Activated T-helper 2 cell treated with anti-CD3 and anti-CD28 coated beads, Interferon-gamma antibody, Interleukin-2, Interleukin-4, amounts not matched to agents 10 μg/mL and 5 μg/mL and 100 μg/mL, durations not matched to agents 14 hours and 24 hours and 36 hours (primary cell): ENCODE results near the gene SSU72. TPM values are rescaled to one million over a fixed set of nuclear protein-coding genes. Genes with fewer than 3 reads are reported as not detected.
"Not testable (repeated sequence)": the region's sequence is repeated elsewhere in the genome, so short reads cannot be mapped to it uniquely, and the experiment has no call there.

Experiments used
- DNase-seq: peaks from one replicate; pipeline ENCODE4 v3.0.0; 2021; ENCODE audit warnings: low spot score
- H3K27ac Mint-ChIP-seq: one replicate; pipeline ENCODE4 v1.8.0; 2021; ENCODE audit warnings: mixed read lengths
- H3K27me3 Mint-ChIP-seq: one replicate; pipeline ENCODE4 v1.8.0; 2021; ENCODE audit warnings: low read depth, mixed read lengths
- H3K36me3 Mint-ChIP-seq: one replicate; pipeline ENCODE4 v1.8.0; 2021; ENCODE audit warnings: low read depth, mixed read lengths
- H3K4me1 Mint-ChIP-seq: one replicate; pipeline ENCODE4 v1.8.0; 2021; ENCODE audit warnings: low read depth, mixed read lengths
- H3K4me3 Mint-ChIP-seq: one replicate; pipeline ENCODE4 v1.8.0; 2021; ENCODE audit warnings: low read depth, mild to moderate bottlenecking, moderate library complexity, mixed read lengths
- H3K9me3 Mint-ChIP-seq: one replicate; pipeline ENCODE4 v1.8.0; 2021; ENCODE audit warnings: mixed read lengths
- intact Hi-C: fragments of 100-400 bp; cut with micrococcal nuclease; formaldehyde crosslinking; loops from one replicate; pipeline ENCODE4 v1.15.1; 2023
- total RNA-seq: library from RNA; stranded (reverse); gene quantifications from 2 replicates; pipeline ENCODE4 v1.2.3, GENCODE V29; 2022

Gene SSU72
- total RNA-seq, 1 donor from 2014 or later: 123 TPM

GRCh38 chr1:1527092-1527816 is 47.4 kb downstream of the SSU72 start:
- intact Hi-C loops: no loop called here
- peaks cover 52% of the 10 kb centered on the region for H3K36me3 Mint-ChIP-seq

GRCh38 chr1:1526476-1526875 is 48.2 kb downstream of the SSU72 start:
- H3K27ac Mint-ChIP-seq, DNase-seq, H3K27me3 Mint-ChIP-seq, H3K4me1 Mint-ChIP-seq, intact Hi-C loops, H3K9me3 Mint-ChIP-seq, H3K4me3 Mint-ChIP-seq: not testable (repeated sequence)
- peaks cover 47% of the 10 kb centered on the region for H3K36me3 Mint-ChIP-seq

More at GRCh38 chr1:1527092-1527816, 47.4 kb downstream of the SSU72 start:
- DNase-seq: no peak
- H3K27me3 Mint-ChIP-seq: no peaks in the 10 kb centered on the region
- no peak overlapping the region for H3K4me3 Mint-ChIP-seq
- no peaks in the 10 kb centered on the region for H3K4me1 Mint-ChIP-seq
- no peak overlapping the region for H3K27ac Mint-ChIP-seq
- H3K9me3 Mint-ChIP-seq: peaks cover 6% of the 10 kb centered on the region

GRCh38 chr1:1524750-1525383 is 49.8 kb downstream of the SSU72 start:
- peaks cover 34% of the 10 kb centered on the region for H3K36me3 Mint-ChIP-seq
- not testable (repeated sequence) for H3K9me3 Mint-ChIP-seq

GRCh38 chr1:1523651-1524050 is 51.0 kb downstream of the SSU72 start:
- DNase-seq, H3K4me1 Mint-ChIP-seq, H3K9me3 Mint-ChIP-seq, H3K27me3 Mint-ChIP-seq, H3K27ac Mint-ChIP-seq, intact Hi-C loops, H3K4me3 Mint-ChIP-seq: not testable (repeated sequence)
- peaks cover 26% of the 10 kb centered on the region for H3K36me3 Mint-ChIP-seq

More at GRCh38 chr1:1524750-1525383, 49.8 kb downstream of the SSU72 start:
- H3K4me1 Mint-ChIP-seq, H3K27me3 Mint-ChIP-seq, DNase-seq, intact Hi-C loops, H3K4me3 Mint-ChIP-seq, H3K27ac Mint-ChIP-seq: not testable (repeated sequence)

GRCh38 chr1:1523226-1523625 is 51.4 kb downstream of the SSU72 start:
- H3K9me3 Mint-ChIP-seq, H3K27ac Mint-ChIP-seq, H3K4me1 Mint-ChIP-seq, intact Hi-C loops, H3K27me3 Mint-ChIP-seq, DNase-seq, H3K4me3 Mint-ChIP-seq: not testable (repeated sequence)
- H3K36me3 Mint-ChIP-seq: peaks cover 28% of the 10 kb centered on the region

- peaks cover 30% of the 10 kb centered on the region for H3K36me3 Mint-ChIP-seq
- H3K27me3 Mint-ChIP-seq, DNase-seq, intact Hi-C loops, H3K27ac Mint-ChIP-seq, H3K9me3 Mint-ChIP-seq, H3K4me3 Mint-ChIP-seq, H3K4me1 Mint-ChIP-seq: not testable (repeated sequence)
These were observed 52.1 kb downstream of the SSU72 start for GRCh38 chr1:1522536-1522935.

- Mint-ChIP-seq H3K4me3 (no peak overlapping the region), H3K27me3 (no peaks in the 10 kb centered on the region), H3K27ac (no peak overlapping the region), H3K36me3 (peaks cover 24% of the 10 kb centered on the region), H3K9me3 (no peaks in the 10 kb centered on the region), H3K4me1 (no peaks in the 10 kb centered on the region)
- DNase-seq: no peak
- intact Hi-C loops: no loop called here
These were observed 53.3 kb downstream of the SSU72 start for GRCh38 chr1:1521331-1521730.

GRCh38 chr1:1519805-1520505 is 54.7 kb downstream of the SSU72 start:
- not testable (repeated sequence) for DNase-seq

GRCh38 chr1:1518621-1519007 is 56.0 kb downstream of the SSU72 start:
- H3K27ac Mint-ChIP-seq, H3K9me3 Mint-ChIP-seq, H3K4me1 Mint-ChIP-seq, H3K27me3 Mint-ChIP-seq, intact Hi-C loops, H3K4me3 Mint-ChIP-seq, DNase-seq: not testable (repeated sequence)
- H3K36me3 Mint-ChIP-seq: peaks cover 19% of the 10 kb centered on the region

More at GRCh38 chr1:1519805-1520505, 54.7 kb downstream of the SSU72 start:
- H3K4me1 Mint-ChIP-seq, H3K27me3 Mint-ChIP-seq, intact Hi-C loops, H3K9me3 Mint-ChIP-seq, H3K27ac Mint-ChIP-seq, H3K4me3 Mint-ChIP-seq: not testable (repeated sequence)
- peaks cover 21% of the 10 kb centered on the region for H3K36me3 Mint-ChIP-seq

GRCh38 chr1:1517973-1518620 is 56.6 kb downstream of the SSU72 start:
- H3K9me3 Mint-ChIP-seq: no peaks in the 10 kb centered on the region

GRCh38 chr1:1516923-1517322 is 57.7 kb downstream of the SSU72 start:
- H3K4me1 Mint-ChIP-seq, H3K27me3 Mint-ChIP-seq, DNase-seq, H3K27ac Mint-ChIP-seq, intact Hi-C loops, H3K9me3 Mint-ChIP-seq, H3K4me3 Mint-ChIP-seq: not testable (repeated sequence)
- H3K36me3 Mint-ChIP-seq: peaks cover 19% of the 10 kb centered on the region

More at GRCh38 chr1:1517973-1518620, 56.6 kb downstream of the SSU72 start:
- Mint-ChIP-seq H3K36me3 (peaks cover 19% of the 10 kb centered on the region), H3K27me3 (no peaks in the 10 kb centered on the region), H3K27ac (no peak overlapping the region), H3K4me3 (no peak overlapping the region), H3K4me1 (peaks cover 2% of the 10 kb centered on the region)
- DNase-seq: no peak
- intact Hi-C loops: no loop called here

GRCh38 chr1:1514376-1514775 is 60.3 kb downstream of the SSU72 start:
- H3K4me1 Mint-ChIP-seq, intact Hi-C loops, H3K27ac Mint-ChIP-seq, H3K4me3 Mint-ChIP-seq, H3K9me3 Mint-ChIP-seq, DNase-seq, H3K27me3 Mint-ChIP-seq: not testable (repeated sequence)
- peaks cover 19% of the 10 kb centered on the region for H3K36me3 Mint-ChIP-seq
